ENCODE measurements around the gene PDSS2.
A peak's percentile ranks its signal among the peaks of the same experiment; 100 is the strongest.
"Not testable (repeated sequence)": the region's sequence is repeated elsewhere in the genome, so short reads cannot be mapped to it uniquely, and the experiment has no call there.

PDSS2 gene

DNA sequence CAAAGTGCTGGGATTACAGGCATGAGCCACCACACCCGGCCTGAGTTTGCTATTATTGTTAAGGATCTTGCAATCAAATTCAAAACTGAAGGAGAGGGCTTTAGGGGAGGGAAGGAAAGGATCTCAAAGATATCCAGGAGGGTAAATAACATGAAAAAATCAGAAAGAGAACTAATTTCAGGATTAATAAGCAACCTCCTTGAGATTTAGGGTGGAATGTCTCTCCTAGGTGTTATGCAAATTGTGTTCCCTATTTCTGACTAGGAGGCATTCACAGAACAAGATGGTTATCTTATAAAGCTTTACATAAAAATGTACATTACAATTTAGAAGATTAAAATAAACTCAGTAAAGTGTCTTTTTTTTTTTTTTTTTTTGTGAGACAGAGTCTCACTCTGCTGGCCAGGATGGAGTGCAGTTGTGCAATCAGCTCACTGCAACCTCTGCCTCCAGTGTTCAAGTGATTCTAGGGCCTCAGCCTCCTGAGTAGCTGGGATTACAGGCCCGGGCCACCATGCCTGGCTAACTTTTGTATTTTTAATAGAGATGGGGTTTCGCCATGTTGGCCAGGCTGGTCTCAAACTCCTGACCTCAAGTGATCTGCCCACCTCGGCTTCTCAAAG lies 252.0 kb downstream of the PDSS2 start:
- DNase-seq: no peak

DNA sequence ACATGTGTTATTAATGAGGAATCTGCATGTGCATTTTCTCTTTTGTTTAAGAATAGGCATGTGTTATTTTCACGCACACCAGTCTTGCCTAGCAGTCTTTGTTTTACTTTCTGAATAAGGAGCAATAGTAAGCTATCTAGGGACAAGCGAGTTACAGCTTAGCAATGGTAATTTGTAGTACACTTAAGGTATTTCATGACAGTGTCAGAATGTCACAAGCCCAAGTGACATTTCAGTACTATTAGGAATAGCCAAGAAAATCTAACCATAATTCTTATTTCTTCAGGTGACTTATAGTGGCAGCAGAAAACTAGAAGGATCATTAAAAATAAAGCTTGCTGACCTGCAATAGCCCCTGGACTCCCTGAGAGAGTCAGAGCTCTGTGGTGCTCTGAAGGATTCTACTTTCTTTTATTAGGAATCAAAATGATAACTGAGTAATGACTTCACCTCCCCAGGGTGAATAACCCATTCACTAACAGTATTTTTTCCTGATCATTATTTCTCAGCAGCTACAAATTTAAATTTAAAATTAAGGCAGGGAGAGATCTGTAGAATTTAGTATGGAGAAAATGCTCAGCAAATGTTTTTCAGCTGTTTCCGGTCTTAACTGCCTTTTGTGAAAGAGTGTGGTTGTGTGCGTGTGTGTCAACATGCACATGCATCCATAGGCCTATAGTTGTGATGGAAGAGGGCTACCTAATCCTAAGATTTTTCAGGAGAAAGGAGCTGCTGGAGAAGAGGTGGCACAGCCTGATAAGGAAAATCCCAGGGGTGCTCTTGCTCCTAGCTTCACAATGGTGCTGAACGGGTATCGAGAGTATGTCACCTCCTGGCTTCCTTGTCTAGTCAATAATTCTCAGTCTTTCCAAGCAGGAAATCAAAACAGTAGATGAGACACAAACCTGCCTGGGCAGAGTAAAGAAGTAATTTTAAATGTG lies 254.0 kb downstream of the PDSS2 start:
- no peak for DNase-seq

- DNase-seq: no peak
These were observed 256.4 kb downstream of the PDSS2 start for GRCh38 chr6:107202876-107203468.

DNA sequence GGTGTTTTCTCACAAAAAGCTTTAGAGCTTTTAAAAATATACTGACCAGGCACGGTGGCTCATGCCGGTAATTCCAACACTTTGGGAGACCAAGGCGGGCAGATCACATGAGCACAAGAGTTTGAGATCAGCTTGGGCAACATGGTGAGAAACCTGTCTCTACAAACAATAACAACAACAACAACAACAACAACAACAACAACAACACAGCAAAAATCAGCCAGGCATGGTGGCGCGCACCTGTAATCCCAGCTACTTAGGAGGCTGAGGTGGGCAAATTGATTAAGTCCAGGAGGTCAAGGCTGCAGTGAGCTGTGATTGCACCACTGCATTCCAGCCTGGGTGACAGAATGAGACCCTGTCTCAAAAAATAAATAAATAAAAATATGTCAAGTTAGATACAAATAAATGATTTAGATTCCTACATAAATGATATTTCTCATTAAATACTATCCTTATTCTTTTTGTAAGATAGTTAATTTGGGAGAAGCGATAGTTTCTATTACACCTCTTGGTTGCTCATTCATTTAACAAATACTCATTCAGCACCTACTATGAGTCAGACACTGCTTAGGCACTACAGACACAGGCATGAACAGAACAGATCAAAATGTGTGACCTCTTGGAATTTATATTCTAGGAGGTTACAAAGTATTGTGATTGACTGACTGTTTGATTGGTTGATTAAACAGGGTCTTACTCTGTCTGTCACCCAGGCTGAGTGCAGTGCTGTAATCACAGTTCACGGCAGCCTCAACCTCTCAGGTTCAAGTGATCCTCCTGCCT lies 260.5 kb downstream of the PDSS2 start:
- no peak for DNase-seq

GRCh38 chr6:107196152-107196551 lies 263.2 kb downstream of the PDSS2 start:
- DNase-seq: no peak

- not testable (repeated sequence) for DNase-seq
These were observed 264.6 kb downstream of the PDSS2 start for GRCh38 chr6:107194723-107195122.

GRCh38 chr6:107192830-107193229 lies 266.5 kb downstream of the PDSS2 start:
- DNase-seq: no peak

- no peak for DNase-seq
These were observed 271.7 kb downstream of the PDSS2 start for GRCh38 chr6:107187630-107188029.

DNA sequence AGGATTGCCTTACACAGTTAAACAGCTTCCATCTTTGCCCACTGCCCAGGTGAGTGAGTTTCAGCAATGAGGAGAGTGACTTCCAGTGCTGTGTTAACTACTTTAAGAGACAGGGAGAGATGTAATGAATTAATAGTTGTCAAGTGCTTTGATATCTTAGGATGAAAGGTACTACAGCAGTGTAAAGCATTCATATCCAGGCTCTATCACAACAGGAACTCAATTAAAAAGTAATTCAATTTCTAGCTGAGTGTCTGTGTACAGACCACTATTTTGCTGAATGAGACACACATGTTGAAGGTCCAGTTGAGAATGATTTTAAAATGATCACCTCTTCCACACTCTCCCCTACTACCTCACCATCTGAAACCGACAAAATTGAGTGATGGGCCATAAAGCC lies 273.3 kb downstream of the PDSS2 start:
- DNase-seq: no peak

GRCh38 chr6:107185391-107185970 lies 273.9 kb downstream of the PDSS2 start:
- DNase-seq: no peak

GRCh38 chr6:107184435-107184834 lies 274.9 kb downstream of the PDSS2 start:
- DNase-seq: no peak

GRCh38 chr6:107180099-107180498 lies 279.3 kb downstream of the PDSS2 start:
- DNase-seq: no peak

- peak in 1 of 2 experiments; percentile 18 for DNase-seq
These were observed 280.4 kb downstream of the PDSS2 start for GRCh38 chr6:107179004-107179403.

DNA sequence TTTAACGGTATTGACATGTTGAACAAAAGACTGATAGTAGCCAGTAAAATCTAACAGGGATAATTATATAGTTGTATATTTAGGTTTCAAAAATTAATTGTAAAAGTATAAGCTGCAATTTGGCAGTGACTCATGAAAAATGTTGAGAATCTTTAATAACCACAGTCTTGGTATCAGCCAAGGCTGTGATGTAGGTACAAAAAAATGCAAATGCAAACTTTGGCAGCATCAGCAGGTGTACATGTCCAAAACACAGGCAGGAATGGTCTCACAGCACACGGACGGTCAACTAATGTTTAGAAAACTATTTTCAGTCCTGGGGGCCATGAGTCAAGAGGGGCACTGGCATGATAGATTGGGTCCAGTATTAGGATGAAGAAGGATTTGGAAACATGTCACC lies 285.6 kb downstream of the PDSS2 start:
- DNase-seq: no peak

DNA sequence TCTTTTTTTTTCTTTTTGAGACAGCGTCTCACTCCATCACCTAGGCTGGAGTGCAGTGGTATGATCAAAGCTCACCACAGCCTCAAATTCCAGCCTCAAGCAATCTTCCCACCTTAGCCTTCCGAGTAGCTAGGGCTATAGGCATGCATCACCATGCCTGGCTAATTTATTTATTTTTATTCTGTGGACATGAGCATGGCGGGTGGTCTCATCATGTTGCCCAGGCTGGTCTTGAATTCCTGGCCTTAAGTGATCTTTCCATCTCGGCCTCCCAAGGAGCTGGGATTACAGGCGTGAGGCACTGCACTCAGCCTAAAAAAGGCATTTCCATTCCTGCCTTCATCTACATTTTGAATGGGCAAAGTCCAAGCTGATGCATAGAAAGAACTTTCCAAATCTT lies 287.9 kb downstream of the PDSS2 start:
- no peak for DNase-seq

GRCh38 chr6:107164299-107164698 lies 295.1 kb downstream of the PDSS2 start:
- not testable (repeated sequence) for DNase-seq

DNA sequence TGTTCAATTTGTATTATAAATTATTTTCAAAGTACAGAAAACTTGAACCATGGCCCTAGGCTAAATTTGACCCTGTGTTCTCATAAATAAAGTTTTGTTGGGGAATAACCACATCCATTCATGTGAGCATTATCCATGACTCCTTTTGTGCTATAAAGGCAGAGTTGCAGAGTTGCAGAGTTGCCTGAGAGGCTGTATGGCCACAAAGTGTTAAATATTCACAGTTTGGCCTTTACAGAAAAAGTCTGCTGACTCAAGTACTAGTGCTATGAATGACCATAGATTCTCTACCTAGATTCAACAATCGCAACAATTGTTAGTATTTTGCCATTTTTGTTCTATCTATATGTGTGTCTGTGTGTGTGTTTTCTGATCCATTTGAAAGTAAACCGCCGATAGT lies 297.8 kb downstream of the PDSS2 start:
- DNase-seq: no peak

DNA sequence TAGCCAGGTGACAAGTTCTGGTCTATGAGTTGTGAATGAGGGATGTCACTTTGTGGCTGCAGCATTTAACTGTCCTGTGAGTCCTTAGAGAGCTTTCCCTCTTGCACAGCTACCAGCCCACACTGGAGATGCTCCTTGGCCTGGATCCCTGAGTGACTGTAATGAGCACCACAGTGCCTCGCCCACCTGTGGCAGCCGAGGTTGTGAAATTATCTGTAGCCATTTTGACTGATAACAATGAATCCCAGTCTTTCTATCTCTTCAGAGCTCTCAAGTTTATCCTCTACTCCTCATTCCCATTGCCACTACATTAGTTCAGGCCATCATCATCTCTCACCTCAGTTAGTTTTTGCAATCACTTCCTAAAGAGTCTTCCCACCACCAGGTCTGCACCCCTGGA lies 302.7 kb downstream of the PDSS2 start:
- no peak for DNase-seq

GRCh38 chr6:107154801-107155160 lies 304.6 kb downstream of the PDSS2 start:
- no peak for DNase-seq

DNA sequence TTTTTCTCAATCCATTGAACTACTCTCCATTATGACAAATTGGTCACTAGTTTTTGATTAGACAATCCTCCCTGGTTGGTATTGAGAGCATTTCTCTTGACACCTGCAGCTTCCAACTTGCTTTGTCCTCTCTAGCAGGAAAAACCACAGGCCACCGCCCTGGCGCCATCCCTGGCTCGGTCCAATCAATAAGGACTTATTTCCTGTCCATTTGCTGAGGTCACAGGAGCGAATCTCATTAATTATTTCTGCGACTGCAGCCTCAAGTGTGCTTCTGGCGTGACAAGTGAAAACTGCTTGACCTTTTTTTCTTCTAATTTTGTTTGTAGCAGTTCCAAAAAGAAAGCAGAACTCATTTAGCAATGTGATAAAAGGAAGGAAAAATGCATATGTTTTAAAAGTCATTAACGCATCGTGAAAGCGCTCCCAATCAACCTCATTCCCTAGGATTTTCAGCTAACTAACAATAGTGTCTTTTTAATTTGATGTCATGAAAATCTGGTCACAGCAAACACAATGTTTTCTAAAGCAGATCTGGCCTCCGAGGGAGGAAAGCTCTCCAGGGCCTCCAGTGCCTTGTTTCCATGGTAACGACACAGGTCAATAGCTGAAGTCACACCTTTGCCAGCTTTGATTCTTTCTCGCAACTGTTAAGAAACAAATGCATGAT lies 305.1 kb downstream of the PDSS2 start:
- no peak for DNase-seq

- DNase-seq: no peak
These were observed 306.5 kb downstream of the PDSS2 start for GRCh38 chr6:107152638-107153430.

All from activated T-cell treated with anti-CD3 and anti-CD28 coated beads, Interleukin-2, amount 50 U/mL, for 48 hours (primary cell).